MV-4-11 (cell line): Measurements from ENCODE around the gene KLK10.

Experiments
- DNase-seq: peaks from one replicate; lab custom pipeline; 2025; lab: John Stamatoyannopoulos, UW

KLK10 gene

GRCh38 chr19:50967929-50968715 is 51.4 kb downstream of the KLK10 start:
- no peak for DNase-seq

- no peak for DNase-seq
Measured at GRCh38 chr19:50964266-50964665, 55.2 kb downstream of the KLK10 start.

- DNase-seq, result no peak
Measured at GRCh38 chr19:50963381-50963780, 56.1 kb downstream of the KLK10 start.
